Limb (tissue), 2 donors: ENCODE measurements around the gene PDCD1.

Source experiments
- DNase-seq, 2 donors: peaks; one replicate each; pipeline ENCODE4 v3.0.0-alpha.2; 2016; ENCODE audit errors: extremely low spot score in 2 of 2

PDCD1 gene

GRCh38 chr2:241865957-241866789 is 7.5 kb upstream of the PDCD1 start:
- DNase-seq = peak in 1 of 2 donors; percentile 36

GRCh38 chr2:241865416-241865956 is 6.8 kb upstream of the PDCD1 start:
- DNase-seq = no peak

- DNase-seq = no peak
Observed at GRCh38 chr2:241864850-241865213, 6.1 kb upstream of the PDCD1 start.

- no peak for DNase-seq
Observed at GRCh38 chr2:241864168-241864849, 5.6 kb upstream of the PDCD1 start.

- DNase-seq = no peak
Observed at GRCh38 chr2:241863536-241863954, 4.9 kb upstream of the PDCD1 start.

- no peak for DNase-seq
Observed at GRCh38 chr2:241862775-241863535, 4.3 kb upstream of the PDCD1 start.

GRCh38 chr2:241862093-241862492 is 3.4 kb upstream of the PDCD1 start:
- no peak for DNase-seq

GRCh38 chr2:241861264-241861663 is 2.6 kb upstream of the PDCD1 start:
- no peak for DNase-seq

GRCh38 chr2:241860184-241861078 is 1.7 kb upstream of the PDCD1 start:
- no peak for DNase-seq

GRCh38 chr2:241859436-241860183 is 916 bp upstream of the PDCD1 start:
- peak in 1 of 2 donors; percentile 34 for DNase-seq

- no peak for DNase-seq
Observed at GRCh38 chr2:241859017-241859435, 332 bp upstream of the PDCD1 start.

- no peak for DNase-seq
Observed at GRCh38 chr2:241857572-241858121, 1.0 kb downstream of the PDCD1 start.

GRCh38 chr2:241857041-241857541 is 1.6 kb downstream of the PDCD1 start:
- DNase-seq = no peak

GRCh38 chr2:241855888-241856422 is 2.7 kb downstream of the PDCD1 start:
- no peak for DNase-seq

GRCh38 chr2:241855245-241855887 is 3.3 kb downstream of the PDCD1 start:
- no peak for DNase-seq

- DNase-seq = peak in 1 of 2 donors; percentile 42
Observed at GRCh38 chr2:241854342-241855244, 4.1 kb downstream of the PDCD1 start.

- peak in 1 of 2 donors; percentile 32 for DNase-seq
Observed at GRCh38 chr2:241853651-241854341, 4.9 kb downstream of the PDCD1 start.
